ENCODE results near the gene RELN.

DNA sequence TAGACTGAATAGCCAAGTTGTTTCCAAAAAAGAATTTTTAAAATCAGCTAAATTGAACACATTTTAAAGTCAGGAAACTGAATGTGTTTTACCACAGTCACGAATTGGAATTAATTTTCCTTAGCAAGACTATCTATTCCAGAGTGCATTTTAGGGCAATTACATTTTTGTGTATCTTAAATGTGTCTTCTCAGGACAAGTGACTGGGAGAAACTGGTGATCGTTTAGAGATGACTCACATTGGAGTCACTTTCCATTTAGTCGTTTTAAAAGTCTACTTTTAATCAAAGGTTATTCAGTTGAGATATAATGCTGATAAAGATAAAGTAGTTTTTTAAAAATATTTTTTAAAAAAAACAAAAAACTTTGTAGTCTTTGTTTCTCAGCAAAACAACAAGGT is 351.7 kb downstream of the RELN start:
- TF ChIP-seq ZFX (CRISPR knock-in tag; IDR thresholded peaks at IDR 0.05) (no peak), CTCF (IDR thresholded peaks at IDR 0.05 in 2 of 3, conservative IDR thresholded peaks at IDR 0.05 in 1 of 3; ENCODE audit: insufficient read depth in 2 of 3, low read depth in 1 of 3, low read length in 3 of 3) (no peak), RAD21 (CRISPR knock-in tag; conservative IDR thresholded peaks at IDR 0.05 in 1 of 2, IDR thresholded peaks at IDR 0.05 in 1 of 2) (no peak), GATAD2A (IDR thresholded peaks at IDR 0.05) (no peak), FOXK2 (conservative IDR thresholded peaks at IDR 0.05 in 1 of 2, IDR thresholded peaks at IDR 0.05 in 1 of 2; ENCODE audit: low read depth in 2 of 2) (no peak), ZC3H11A (IDR thresholded peaks at IDR 0.05; ENCODE audit: low read depth, low read length) (no peak), HMG20A (CRISPR knock-in tag; conservative IDR thresholded peaks at IDR 0.05) (no peak), EZH2 (IDR thresholded peaks at IDR 0.05; ENCODE audit: borderline replicate concordance, low read depth, low read length) (no peak), ZNF589 (CRISPR knock-in tag; IDR thresholded peaks at IDR 0.05; ENCODE audit: low read depth) (no peak), HMG20B (CRISPR knock-in tag; IDR thresholded peaks at IDR 0.05) (no peak), ZBTB40 (IDR thresholded peaks at IDR 0.05) (no peak), ZBTB40 (CRISPR knock-in tag; IDR thresholded peaks at IDR 0.05) (no peak), CEBPG (CRISPR knock-in tag; IDR thresholded peaks at IDR 0.05) (no peak), CEBPG (tag; conservative IDR thresholded peaks at IDR 0.05 in 1 of 2, IDR thresholded peaks at IDR 0.05 in 1 of 2) (no peak), ZNF146 (CRISPR knock-in tag; IDR thresholded peaks at IDR 0.05; ENCODE audit: unreplicated experiment) (no peak)
